ENCODE measurements around the gene CPXM2.
A peak's percentile ranks its signal among the peaks of the same experiment; 100 is the strongest.
"Not testable (repeated sequence)": the region's sequence is repeated elsewhere in the genome, so short reads cannot be mapped to it uniquely, and the experiment has no call there.

CPXM2 gene

DNA sequence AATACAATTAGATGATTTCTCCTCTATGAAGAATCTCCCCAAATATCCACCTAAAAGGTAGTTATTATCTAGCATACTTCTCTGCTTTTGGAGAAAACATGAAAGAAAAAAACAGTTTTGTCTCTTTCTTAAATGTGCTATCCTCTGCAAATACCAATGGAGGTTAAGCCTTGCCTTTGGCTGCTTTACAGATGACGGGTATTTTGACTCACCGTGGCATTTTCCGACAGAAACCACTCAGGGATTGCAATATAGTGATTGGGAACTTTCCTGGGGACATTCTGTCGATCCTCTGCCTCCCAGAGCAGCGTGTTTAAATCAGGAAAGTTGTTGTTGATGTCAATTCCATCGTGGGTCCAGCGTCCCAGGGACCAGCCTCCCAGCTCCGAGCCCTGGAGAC, 124.8 kb downstream of the CPXM2 start:
- DNase-seq, result no peak

DNA sequence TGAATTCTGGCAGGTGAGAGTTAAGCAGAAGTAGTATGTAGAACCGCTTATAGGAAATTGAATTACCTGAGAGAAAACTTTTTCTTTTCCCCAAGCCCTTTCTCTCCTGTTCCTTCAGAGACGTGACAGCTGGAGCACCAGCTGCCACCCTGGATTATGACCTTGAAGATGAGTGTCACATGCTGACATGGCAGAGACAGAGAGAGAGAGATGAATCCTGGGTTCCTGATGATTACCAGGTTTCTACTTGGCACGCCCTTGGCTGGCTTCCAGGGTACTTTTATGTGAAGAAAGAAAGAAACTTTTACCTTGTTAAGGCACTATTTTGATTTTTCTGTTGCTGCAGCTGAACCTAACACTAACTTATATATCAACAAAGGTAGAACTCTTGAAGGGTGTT, 125.6 kb downstream of the CPXM2 start:
- DNase-seq, result no peak

DNA sequence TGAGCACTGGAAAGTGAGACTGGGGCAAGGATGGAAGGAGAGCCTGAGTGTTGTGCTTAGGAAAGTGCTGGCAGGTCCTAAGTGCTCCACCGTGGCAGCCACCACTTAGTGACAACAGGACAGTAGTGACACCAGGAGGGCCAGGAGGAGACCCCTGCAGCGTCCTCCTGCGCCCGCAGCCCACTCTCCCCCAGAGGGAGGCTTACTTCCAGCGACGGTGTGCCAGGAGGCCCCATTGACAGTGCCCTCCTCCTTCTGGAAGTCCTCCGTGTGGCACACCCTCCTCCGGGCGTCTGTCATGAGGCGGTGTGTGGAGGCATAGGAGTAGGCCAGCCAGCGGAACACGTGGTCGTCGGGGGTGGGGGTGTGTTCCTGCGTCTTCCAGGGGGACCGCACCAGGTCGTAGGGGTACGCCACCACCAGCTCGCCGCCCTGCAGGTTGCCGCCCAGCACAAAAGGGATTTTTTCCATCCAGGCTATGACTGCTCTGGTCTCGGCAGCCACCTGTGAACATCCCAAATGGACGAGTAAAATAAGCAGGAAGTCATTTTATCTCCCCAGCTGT, 129.9 kb downstream of the CPXM2 start:
- no peak for DNase-seq

DNA sequence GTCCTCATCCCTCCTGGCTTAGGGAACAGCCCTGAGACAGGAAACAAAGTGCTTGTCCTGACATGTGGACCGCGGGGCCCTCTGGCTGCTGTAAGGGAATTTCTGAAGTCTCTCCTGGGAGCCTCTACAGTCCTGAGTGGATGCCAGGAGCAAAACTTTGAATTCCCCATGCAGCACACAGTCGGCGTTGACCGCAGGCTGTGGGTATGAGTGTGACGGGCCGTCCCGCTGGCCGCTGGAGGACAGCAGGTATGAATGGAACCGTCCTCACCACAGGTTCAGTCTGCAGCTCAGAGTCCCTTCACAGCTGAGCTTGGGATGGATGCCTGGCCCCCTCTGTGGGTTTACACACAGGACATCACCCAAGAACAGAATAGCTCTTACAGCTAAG, 130.6 kb downstream of the CPXM2 start:
- no peak for DNase-seq

DNA sequence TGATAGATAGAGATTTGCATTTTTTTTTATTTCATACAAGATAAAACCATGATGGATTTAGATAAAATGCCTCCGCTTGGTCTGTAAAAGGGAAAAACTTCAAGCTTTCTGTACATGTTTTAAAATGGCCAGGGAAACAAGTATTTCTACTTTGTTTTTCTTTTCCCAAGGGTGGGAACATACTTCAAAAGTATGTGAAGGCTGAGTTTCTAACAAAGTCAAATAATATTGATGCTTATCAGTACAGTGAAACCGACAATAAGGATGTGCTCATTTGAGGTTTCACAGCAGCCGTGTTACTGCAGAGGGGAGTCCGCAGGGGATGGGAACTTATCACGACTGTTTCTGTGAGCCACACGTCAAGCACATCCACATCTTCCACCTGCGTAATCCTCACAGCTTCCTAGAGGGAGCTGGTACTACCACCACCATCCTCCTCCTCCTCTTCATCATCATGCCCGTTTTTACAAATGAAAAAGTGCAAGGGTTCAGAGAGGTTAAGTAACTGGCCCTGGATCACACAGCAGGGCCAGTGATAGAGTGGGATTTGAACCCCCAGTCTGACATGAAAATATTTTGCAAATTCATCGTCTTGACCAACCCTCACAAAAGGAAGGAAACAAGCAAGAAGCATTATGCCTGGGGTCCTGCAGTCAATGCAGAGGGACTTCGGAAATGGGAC, 131.1 kb downstream of the CPXM2 start:
- no peak for DNase-seq

DNA sequence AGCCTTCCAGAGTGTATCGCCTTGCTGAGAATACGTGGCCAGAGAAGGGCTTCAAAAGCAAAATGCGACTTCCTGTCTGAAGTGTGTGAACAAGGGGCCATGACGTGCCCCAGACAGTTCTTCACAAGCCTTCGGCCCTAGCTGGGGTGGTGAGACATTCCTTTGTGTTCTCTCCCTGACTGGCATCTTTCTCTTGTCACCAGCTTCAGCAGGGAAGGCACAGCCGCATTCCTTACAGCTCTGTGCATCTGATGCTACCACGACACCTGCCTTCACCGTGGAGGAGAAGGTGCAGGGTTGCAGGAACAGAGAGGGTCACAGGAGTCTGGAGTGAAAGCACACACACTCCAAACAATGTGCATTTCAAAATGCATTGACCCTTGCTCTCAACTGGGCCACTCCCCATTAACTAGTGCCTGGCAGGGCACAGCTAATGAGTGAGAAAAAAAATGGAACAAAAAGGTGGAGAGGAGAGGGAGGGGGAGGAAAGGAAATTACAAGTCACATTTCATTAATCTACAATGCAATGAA, 132.0 kb downstream of the CPXM2 start:
- peak; percentile 7 for DNase-seq

DNA sequence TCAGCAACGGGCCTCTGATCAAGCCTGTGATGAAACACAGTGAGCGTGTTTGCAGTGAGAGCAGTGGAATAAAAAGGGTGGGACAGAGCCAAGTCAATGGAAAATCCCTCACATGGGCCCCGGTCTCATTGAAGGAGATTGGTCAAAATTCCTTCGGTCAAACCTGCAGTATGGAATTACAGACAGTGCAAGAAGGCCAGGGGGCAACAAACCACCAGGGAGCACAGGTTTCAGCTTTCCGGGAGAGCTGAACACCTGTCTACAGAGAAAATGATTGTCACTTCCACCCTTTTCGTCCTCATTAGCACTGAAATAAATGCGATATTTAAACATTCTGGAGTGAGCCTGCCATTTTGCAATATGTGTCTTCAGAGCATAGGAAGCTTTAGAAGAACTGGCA, 132.6 kb downstream of the CPXM2 start:
- DNase-seq, result no peak

DNA sequence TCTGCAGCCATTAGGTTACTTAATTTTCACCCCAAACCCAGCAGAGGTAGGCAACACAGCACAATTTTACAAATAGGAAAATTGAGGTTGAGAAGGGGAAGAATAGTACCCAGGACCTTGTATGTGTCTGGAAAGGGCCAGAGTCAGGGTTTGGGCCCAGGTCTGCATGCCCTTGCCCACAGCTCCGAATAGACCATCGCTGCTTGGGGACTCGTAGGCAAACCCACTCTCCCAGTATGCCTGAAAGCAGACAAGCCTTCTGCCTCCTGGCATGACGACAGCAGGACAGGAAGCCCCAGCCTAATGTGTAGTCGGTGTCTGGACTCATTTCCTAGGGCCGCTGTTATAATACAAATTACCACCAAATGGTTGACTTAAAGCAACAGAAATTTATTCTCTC, 133.8 kb downstream of the CPXM2 start:
- no peak for DNase-seq

DNA sequence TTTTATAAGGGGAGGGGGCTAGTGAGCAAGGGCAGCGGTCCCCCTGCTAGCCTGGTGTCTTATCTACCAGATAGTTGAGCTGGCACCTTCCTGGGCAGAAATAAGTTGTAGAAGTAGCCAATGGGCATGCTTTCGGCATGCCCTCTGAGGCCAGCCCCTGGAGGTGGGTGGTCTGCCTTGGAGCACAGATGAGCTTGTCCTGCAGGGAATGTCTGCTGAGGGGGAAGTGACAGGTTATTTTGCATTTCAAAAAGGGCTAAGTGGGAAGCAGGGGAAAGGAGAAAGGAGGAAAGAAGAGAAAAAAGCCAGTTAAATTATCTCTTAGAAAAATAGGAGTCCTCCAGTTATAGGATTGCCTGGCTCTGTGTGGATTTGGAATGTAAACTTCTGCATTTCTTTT, 136.5 kb downstream of the CPXM2 start:
- no peak for DNase-seq

DNA sequence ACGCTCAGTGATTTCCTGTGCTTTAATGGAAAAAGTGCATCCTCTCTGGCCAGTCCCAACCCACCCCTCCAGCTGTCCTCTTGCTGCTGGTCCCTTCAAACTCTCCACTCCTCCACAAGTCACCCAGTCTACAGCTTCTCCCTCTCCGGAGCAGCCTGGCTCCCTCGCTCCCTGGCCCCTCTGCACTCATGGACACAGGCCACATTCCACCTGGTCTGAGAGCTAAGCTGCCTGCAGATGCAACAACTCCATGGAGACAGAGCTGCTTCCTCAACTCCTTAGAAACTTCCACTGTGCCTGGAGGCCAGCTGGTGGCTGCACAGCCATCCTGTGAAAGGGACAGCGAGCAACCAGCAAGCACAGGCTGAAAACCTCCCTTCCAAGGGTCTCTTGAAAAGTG, 137.5 kb downstream of the CPXM2 start:
- no peak for DNase-seq

DNA sequence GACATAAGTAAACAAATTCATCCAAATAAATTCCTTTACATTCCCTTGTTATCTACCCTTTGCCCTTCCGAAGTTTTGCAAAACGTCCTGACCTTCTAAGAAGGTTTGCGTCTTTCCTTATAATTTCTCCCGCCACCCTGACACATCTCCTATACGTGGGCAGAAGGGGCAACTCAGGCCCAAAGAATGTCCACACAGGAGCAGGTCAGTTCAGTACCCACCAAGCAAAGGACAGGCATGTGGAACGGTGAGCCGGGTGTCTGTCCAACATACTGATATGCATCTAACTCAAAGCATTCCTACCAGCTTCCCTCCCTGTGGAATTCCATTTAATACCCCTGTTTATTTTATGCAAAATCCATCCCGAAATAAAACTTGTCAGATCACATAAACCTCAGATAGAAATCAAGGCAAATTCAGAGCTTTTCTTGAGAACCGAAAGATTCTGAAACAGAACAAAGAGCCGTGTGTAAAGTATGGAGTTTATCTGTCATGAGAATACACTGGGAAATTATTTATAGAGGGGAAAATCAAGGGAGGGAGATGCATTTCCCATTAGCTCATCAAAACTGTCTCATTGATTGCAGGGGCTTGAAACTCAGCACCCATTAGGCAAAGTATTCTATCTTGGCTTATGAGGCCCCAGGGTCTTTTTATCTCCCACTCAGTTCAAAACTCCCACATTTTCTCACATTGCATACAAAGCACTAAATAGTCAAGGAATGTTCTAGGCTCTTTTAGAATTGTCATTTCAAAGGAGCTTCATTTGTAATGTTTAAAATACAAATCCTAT, 140.1 kb downstream of the CPXM2 start:
- no peak for DNase-seq

DNA sequence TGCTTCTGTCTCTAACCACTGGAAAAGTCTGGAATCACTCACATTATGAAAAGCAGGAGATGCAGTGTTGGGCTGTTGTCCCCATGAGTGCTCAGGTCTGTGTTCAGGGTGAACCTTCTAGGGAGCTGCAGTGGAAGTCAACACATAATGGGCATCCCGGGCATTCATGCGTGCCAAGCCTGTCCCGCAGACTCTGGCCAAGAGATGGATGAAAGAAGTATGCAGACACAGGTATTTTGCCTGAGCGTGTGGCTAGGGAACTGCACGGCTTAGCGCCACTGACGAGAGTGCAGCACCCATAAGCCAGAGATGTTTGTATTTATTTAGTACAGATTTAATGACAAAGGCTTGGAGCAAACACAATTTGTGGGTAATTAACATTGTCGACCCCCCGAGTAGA, 140.7 kb downstream of the CPXM2 start:
- DNase-seq, result no peak

DNA sequence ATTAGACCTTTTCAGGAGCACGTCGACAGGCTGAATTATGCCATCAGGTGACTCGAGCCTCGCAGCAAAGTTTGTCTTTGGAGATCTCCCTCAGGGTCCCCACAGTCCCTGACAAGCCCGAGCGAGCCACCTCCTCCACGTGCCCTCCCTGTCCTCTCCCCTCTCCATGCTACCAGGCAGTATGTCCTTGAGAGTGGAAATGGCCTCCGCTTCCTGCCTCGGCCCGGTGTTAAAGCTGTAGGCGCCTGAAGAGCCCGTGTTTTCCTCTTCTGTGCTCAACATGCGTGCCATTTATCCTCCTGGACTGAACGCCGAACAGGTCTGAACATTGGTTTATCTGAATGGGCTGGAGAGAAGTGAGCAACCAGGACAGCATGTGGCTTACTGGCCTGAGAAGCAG, 142.9 kb downstream of the CPXM2 start:
- peak; percentile 24 for DNase-seq

DNA sequence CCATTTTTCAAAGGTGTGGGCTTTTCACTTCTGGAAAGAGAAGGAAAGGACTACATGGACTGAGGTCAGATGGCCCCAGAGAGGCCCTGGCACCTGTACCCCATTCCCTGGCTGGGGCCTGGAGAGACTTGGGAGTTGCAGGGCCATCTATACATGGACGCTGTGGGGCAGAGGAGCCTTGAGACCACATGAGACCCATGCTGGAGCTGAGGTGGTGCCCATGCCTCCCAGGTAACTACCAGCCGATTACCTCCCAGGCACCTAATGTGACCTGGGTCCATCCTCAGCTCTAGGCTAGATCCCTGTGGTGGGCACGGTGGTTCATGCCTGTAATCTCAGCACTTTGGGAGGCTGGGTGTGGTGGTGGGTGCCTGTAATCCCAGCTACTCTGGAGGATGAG, 144.2 kb downstream of the CPXM2 start:
- DNase-seq, result no peak

DNA sequence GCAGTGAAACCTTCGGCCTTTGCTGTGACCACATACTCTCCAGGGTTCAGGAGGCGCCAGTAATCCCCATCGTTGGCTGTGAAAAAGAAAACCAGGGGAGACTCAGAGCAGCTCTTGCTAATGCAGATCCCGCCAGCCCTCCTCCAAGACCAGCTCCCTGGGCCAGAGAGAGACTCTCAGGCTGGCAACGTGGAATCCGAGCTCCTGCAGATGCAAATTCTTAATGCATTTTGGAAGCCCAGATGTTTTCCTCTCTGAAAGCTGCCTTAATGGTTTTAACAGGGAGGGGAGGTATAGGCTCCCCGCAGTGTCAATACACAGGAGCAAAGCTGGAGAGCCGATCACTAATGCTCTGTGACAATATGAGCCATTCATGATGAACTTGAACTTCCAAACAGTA, 144.7 kb downstream of the CPXM2 start:
- DNase-seq, result no peak

DNA sequence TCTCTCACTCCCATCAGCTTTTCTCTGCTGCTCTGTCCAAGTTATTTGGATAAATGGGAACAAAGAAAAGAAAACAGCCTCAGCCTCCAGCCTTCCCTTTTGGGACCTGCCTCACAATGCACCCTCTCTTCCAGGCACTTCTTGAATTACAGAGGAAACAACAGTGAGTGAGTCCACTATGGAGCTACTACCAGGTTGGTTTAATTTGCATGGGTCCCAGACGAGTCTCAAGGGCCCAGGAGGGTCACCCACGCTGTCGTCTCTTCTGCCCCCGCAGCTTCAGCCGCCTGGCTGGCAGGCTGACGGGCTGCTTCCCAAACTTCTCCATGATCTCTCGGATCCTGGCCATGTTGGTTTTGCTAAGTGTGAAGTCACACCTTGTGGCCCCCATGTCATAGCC, 145.1 kb downstream of the CPXM2 start:
- DNase-seq, result no peak

DNA sequence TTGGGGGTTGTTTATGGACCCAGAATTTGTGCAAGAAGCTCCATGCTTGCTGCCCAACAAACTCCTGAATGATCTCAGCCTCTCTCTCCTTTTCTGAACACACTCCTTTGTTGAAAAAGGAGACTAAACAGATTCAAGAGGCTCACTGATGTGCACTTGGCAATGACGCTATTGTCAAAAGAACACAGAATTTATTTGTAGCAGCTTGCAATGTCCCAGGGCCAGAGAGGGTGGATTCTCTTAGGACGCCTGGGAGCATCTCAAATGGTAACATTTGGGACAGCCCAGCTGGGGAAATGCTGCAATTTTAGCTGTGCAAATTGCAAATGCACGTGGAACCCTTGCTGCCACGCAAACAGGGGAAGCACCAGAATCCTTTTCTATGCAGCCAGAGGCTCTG, 145.5 kb downstream of the CPXM2 start:
- no peak for DNase-seq

DNA sequence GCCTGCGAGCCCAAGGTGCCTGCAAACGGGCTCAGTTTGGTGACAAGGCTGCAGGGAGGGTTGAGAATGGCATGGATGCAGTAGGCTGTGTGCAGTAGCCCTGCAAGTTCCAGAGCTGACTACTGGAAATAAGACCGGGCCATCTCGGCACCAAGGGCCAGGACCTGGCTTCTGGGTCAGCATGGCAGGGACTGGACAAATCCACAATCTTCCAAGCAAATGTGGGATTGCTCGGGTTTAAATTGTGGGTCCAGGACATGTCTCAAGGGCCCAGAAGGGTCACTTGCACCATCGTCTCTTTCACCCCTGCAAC, 147.4 kb downstream of the CPXM2 start:
- no peak for DNase-seq

DNA sequence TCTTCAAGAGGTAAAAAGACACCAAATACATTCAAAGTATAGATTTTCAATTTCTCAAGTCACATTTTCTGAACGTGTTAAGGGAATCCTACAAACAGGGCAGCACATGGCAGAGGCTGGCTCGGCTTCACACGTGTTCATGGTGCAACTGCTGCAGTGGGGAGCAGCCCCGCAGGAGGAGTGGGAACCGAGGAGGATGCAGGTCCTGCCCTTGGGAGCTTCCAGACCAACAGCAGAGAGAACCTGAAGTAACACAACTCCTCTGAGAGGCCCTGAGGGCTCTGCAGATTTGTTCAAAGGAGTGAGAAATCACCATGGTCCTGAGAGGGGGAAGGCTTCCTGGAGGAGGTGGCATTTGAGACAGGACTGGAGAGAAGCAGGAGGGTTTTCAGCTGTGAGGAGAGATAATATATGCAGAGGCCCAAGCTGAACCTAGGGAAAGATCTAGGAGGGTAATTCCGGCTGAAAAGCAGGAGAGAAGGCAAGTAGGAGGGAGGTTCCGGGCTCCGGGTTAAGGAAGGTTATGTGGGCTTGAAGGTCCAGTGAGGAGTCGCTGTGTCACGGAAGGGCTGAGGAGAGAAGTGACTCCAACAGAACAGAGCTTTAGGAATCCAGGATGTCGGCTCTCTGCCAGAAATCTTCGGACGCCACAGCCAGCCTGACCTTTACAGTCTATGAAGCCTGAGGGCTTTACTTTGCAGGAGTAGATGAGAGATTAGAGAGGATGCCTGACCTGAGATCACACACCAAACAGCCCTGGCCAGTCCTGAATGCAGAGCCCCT, 148.0 kb downstream of the CPXM2 start:
- no peak for DNase-seq

DNA sequence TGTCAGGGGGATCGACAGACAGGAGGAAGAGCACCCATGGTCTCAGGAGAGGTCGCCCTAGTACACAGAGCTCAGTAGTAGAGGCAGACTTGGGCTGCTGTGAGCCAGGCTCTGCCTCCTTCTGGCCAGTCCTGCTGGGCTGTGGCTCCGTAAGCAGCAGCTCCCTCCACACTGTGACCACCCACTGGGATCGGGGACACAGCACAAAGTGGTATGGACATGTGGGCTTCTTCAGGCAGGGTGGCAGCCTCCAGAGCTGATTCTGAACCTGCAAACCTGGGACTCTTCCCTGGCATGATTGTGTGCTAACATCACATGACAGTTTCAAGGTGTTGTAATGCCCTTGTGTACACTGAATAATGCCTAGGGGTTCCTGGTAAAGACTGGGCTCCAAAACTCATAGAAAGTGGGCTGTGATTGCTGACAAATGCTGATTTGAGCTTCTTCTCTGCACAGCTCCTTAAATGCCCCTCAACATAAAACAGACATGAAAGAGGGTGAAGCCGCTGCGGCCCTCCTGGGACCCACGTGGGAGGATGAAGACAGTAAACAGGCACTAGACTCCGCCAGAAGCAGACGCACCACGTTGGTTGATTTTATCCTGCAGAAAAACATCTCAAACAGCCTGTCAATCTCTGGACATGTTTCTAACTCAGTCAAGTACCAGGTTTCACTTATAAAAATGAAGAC, 148.7 kb downstream of the CPXM2 start:
- DNase-seq, result no peak

DNA sequence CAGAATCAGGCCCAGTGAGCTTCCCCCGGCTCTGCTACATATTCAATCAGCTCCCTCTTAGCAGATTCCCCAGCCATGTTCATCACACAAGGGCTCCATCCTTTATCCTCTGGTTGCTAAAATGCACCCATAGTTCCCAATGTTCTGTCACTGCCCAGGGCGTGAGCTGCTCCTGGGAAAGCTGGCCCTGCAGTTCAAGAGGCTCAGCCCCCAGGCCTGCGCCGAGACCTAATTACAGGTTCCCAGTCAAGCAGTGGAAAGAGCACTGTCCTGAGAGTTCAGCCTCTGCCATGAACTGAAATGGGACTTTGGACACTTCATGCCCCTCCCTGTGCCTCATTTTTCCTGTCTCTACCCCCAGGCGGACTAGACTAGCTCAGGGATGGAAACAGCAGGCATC, 149.9 kb downstream of the CPXM2 start:
- DNase-seq, result no peak

DNA sequence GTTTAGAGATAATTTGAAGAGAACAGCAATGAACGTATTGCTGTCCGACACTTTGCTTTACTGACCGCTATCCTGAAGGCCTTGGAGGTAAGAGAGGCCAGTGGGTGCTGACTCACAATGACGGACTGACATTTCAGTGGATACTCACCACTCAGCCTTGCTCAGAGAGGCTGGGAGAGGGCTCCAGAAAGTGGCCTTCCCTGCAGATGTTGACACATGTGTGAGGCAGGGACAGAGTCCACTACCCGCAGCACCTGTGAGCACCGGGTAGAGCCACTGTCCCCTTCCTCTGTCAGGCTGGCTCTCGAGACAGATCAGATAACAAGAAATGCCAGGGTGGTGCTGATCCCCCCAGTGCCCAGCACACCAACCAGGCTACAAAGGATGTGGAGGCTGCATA, 150.5 kb downstream of the CPXM2 start:
- DNase-seq, result no peak

DNA sequence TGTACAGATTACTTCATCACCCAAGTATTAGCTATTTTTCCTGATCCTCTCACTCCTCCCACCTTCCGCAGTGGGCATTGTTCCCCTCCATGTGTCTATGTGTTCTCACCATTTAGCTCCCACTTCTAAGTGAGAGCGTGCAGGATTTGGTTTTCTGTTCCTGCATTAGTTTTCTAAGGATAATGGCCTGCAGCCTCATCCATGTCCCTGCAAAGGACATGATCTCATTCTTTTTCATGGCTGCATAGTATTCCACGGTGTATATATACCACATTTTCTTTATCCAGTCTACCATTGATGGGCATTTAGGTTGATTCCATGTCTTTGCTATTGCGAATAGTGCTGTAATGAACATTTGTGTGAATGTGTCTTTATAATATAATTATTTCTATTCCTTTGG, 154.7 kb downstream of the CPXM2 start:
- not testable (repeated sequence) for DNase-seq

Data from DMS79 treated with DMSO at 0.1 percent for 48 hours (cell line).